ENCODE results near the gene CCDC136.

CCDC136 gene

GRCh38 chr7:128777156-128778123, 14.3 kb upstream of the CCDC136 start:
- DNase-seq = no peak

- no peak for DNase-seq
Measured at GRCh38 chr7:128778946-128779345, 12.8 kb upstream of the CCDC136 start.

DNA sequence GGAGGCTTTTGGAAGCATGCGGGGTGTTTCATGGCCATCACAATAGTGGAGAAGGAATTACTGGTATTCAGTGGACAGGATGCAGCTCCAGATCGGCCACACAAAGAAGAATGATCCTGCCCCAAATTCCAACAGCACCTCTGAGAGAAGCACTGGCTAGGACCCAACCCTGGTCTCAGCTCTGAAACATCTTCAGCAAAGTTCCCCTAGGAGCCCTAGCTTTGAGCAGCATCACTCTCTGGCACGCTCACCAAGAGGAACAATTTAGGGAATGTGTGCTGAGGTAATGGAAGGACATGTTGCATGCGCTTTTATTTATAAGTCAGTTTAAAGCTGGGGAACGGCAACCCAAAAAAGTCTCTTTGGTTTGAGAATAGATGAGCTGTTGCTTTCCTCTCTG, 10.6 kb upstream of the CCDC136 start:
- no peak for DNase-seq

- no peak for DNase-seq
Measured at GRCh38 chr7:128781851-128782250, 9.9 kb upstream of the CCDC136 start.

GRCh38 chr7:128783143-128783861, 8.5 kb upstream of the CCDC136 start:
- DNase-seq = no peak

DNA sequence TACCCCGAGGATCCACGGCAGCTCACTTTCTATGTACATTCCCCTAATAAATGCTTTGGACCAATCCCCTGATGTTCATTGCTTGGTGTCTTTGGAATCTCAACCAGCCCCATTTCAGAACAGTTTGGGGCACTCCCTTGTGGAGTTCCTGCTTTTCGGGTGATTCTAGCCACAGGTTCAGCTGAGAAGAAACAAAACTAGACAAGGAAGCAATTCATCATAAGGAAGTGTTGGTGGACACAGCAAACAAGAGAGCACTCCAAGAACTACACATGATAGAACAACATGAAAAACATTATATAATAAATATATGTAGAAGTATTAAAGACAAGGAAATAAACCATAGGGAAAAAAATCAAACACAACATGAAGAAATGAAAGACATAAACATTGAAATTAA, 6.0 kb upstream of the CCDC136 start:
- DNase-seq = no peak

DNA sequence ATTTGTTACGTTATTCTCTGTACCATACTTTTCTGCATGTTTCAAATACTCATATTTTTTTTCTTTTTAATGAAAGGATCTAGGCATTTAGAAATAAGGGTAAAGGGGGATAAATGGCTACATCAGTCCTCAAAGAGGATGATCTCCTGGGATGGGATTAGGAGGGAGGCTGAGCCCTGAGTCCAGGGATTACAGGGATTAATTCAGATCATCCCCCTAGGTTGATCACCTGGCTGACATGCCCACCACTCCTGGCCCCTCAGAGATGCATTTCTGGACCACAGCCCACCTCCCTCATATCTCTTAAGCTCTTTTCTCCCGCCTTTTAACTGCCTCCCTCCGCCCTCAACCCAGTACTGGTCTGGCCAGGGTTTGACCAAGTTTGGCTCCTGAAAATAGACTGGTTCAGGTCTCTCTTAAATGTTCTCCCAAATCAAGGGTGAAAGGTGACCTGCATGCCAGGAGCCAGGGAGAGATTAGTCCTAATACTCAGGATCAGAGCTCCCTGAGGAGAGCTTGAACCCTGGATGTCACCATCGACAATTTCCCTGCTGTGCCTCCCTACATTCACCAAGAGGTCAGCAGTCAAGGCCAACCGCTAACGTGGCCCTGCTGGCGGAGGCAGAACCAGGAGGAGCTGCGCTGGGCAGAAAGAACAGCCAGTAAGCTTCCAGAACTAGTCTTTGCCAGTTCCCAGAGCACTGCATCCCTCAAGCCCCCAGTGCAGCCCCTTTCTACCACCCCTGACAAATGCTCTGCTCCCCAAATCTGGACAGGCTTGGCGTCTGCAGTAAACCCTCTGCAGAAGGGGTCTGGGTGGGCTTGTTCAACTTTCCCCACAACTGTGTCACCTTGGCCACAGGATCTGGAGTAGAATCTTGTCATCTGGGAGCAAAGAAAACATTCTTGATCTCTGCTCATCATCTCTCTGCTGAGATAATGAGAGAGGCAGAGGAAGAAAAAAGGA, 3.0 kb upstream of the CCDC136 start:
- DNase-seq = no peak

DNA sequence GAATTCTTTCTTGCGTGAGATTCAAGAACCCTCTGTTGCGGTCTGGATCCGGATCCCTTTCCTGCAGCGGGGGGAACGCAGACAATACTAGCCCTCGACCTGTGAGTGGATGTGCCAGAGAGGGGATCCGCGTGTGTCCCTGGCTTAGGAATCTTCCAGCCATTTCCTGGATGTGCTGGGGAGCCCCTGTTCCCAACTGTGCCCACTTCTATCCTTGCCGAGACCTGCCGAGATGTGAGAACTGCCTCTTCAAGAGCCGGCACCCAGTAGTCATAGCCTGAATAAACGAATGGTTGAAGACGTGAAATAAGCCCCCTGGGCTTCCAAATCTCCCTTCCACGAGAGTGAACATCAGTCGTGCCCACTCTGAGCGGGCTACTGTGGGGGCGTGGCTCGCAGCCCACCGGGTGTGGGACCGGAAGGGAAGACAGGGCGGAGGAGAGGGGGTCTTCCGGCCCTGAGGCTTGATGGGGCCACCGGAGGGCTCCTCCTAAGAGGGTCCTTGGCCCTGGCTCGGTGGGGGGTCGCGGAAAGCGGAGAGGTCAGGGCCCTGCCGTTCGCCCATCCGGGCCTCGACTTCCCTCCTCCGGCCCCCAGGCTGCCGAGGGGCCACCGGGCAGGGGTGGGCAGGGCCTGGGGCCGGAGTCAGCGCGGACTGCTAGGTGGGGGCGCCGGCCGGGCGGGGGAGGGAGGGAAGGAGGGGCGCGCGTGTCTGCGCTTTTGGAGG, 1.3 kb upstream of the CCDC136 start:
- peak; percentile 11 for DNase-seq

- DNase-seq = no peak
Measured at GRCh38 chr7:128791972-128792327, 182 bp downstream of the CCDC136 start.

GRCh38 chr7:128792471-128793180, 858 bp downstream of the CCDC136 start:
- DNase-seq = no peak

- no peak for DNase-seq
Measured at GRCh38 chr7:128793181-128793547, 1.4 kb downstream of the CCDC136 start.

GRCh38 chr7:128794020-128794419, 2.3 kb downstream of the CCDC136 start:
- DNase-seq = peak; percentile 26

GRCh38 chr7:128794436-128794835, 2.7 kb downstream of the CCDC136 start:
- DNase-seq = no peak

DNA sequence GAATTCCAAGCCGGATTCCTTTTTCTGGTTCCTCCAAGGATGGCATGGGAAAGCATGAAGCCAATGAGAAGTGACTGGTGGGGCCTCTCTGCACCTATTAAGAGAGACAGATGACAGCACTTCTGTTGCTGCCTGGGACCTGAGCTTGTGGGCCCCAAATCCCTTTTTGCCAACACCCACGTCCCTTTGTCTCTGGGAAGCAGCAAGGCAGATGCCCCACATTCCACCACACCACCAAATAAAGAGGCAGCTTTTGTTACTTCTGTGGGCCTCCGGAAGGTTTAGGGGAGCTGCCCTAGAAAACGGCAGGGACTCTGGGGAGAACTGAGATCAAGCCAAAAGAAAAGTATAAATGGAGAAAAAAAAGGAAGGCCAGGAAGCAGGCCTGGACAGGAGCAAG, 3.4 kb downstream of the CCDC136 start:
- DNase-seq = no peak

GRCh38 chr7:128796327-128796726, 4.6 kb downstream of the CCDC136 start:
- no peak for DNase-seq

DNA sequence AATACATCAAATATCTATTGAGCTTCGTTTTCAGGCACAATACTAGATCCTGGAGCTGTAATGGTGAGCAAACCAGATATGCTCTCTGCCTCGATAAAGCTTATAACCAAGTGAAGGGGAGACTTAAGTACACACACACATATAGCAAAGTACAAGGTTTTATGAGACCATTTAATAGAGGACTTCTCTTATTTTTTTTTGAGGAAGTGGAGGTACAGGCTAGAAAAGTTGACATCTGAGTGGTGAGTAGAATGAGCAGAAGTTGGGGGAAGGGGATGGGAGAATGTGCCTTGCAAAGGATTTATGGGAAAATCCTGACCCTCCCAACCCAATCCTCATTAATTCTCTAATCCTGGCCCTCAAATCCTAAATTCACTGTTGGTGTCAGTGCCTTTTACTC, 7.7 kb downstream of the CCDC136 start:
- DNase-seq = no peak

GRCh38 chr7:128800567-128800966, 8.8 kb downstream of the CCDC136 start:
- no peak for DNase-seq

DNA sequence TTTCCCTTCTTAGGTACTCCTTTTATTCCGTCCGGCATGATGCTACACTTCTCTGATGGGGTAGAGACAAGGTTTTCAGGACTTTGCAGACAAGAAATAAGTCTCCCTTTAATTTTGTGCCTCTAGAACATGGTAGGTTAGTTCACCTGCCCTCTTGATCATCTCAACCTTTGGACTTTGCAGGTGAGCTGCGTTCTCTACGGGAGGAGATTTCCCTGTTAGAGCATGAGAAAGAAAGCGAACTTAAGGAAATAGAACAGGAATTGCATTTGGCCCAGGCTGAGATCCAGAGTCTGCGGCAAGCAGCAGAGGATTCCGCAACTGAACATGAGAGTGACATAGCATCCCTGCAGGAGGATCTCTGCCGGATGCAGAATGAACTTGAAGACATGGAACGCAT, 9.2 kb downstream of the CCDC136 start:
- no peak for DNase-seq

GRCh38 chr7:128801667-128802418, 10.1 kb downstream of the CCDC136 start:
- DNase-seq = no peak

DNA sequence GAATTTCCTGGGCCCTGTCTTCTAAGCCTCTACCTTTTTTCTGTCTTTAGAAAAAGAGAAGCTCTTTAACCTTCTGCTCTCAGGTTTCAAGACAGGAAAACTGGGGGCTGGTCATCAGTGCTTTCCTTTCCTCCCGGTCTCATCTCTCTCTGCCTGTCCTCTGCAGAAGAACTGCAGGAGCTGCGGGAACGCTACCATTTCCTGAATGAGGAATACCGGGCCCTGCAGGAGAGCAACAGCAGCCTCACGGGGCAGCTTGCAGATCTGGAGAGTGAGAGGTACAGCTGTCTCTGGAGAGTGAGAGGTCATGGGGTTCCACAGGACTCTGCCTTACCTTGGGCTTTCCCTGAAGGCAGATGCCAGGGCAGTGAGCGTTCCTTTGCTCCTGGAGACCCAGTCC, 12.7 kb downstream of the CCDC136 start:
- DNase-seq = no peak

- DNase-seq = no peak
Measured at GRCh38 chr7:128805225-128805624, 13.5 kb downstream of the CCDC136 start.
